ENCODE results near the gene DSC2.

The DSC2 gene

GRCh38 chr18:31091350-31091749 is 10.9 kb downstream of the DSC2 start:
- H3K36me3 ChIP-seq (ENCODE audit: control insufficient read depth, insufficient read depth, low read length): no peaks in the 10 kb centered on the region
- H3K4me1 ChIP-seq (ENCODE audit: control insufficient read depth, insufficient read depth, low read length): no peaks in the 10 kb centered on the region
- H3K27ac ChIP-seq (ENCODE audit: low read depth, low read length): no peak overlapping the region
- H3K9ac ChIP-seq (ENCODE audit: low read length): no peak overlapping the region
- H3K4me3 ChIP-seq (ENCODE audit: low read length): no peak overlapping the region
- H3K27me3 ChIP-seq (ENCODE audit: control insufficient read depth, insufficient read depth, low read length): no peaks in the 10 kb centered on the region

GRCh38 chr18:31088532-31088931 is 13.7 kb downstream of the DSC2 start:
- Histone ChIP-seq H3K27ac (ENCODE audit: low read depth, low read length) (no peak overlapping the region), H3K4me1 (ENCODE audit: control insufficient read depth, insufficient read depth, low read length) (no peaks in the 10 kb centered on the region), H3K27me3 (ENCODE audit: control insufficient read depth, insufficient read depth, low read length) (no peaks in the 10 kb centered on the region), H3K4me3 (ENCODE audit: low read length) (no peak overlapping the region), H3K36me3 (ENCODE audit: control insufficient read depth, insufficient read depth, low read length) (no peaks in the 10 kb centered on the region), H3K9ac (ENCODE audit: low read length) (no peak overlapping the region)

GRCh38 chr18:31079973-31080372 is 22.2 kb downstream of the DSC2 start:
- Histone ChIP-seq H3K27me3 (ENCODE audit: control insufficient read depth, insufficient read depth, low read length) (no peaks in the 10 kb centered on the region), H3K4me3 (ENCODE audit: low read length) (no peak overlapping the region), H3K9ac (ENCODE audit: low read length) (no peak overlapping the region), H3K36me3 (ENCODE audit: control insufficient read depth, insufficient read depth, low read length) (no peaks in the 10 kb centered on the region), H3K4me1 (ENCODE audit: control insufficient read depth, insufficient read depth, low read length) (no peaks in the 10 kb centered on the region), H3K27ac (ENCODE audit: low read depth, low read length) (no peak overlapping the region)

GRCh38 chr18:31077878-31078277 is 24.3 kb downstream of the DSC2 start:
- Histone ChIP-seq H3K4me3 (ENCODE audit: low read length) (no peak overlapping the region), H3K27me3 (ENCODE audit: control insufficient read depth, insufficient read depth, low read length) (no peaks in the 10 kb centered on the region), H3K4me1 (ENCODE audit: control insufficient read depth, insufficient read depth, low read length) (no peaks in the 10 kb centered on the region), H3K27ac (ENCODE audit: low read depth, low read length) (no peak overlapping the region), H3K9ac (ENCODE audit: low read length) (no peak overlapping the region), H3K36me3 (ENCODE audit: control insufficient read depth, insufficient read depth, low read length) (no peaks in the 10 kb centered on the region)

- no peaks in the 10 kb centered on the region for H3K4me1 ChIP-seq (ENCODE audit: control insufficient read depth, insufficient read depth, low read length)
- H3K27me3 ChIP-seq (ENCODE audit: control insufficient read depth, insufficient read depth, low read length): no peaks in the 10 kb centered on the region
- no peaks in the 10 kb centered on the region for H3K36me3 ChIP-seq (ENCODE audit: control insufficient read depth, insufficient read depth, low read length)
Measured at GRCh38 chr18:31072175-31072574, 30.0 kb downstream of the DSC2 start.

GRCh38 chr18:31070206-31070605 is 32.0 kb downstream of the DSC2 start:
- Histone ChIP-seq H3K9ac (ENCODE audit: low read length) (no peak overlapping the region), H3K27me3 (ENCODE audit: control insufficient read depth, insufficient read depth, low read length) (no peaks in the 10 kb centered on the region), H3K4me3 (ENCODE audit: low read length) (no peak overlapping the region), H3K4me1 (ENCODE audit: control insufficient read depth, insufficient read depth, low read length) (no peaks in the 10 kb centered on the region), H3K27ac (ENCODE audit: low read depth, low read length) (no peak overlapping the region), H3K36me3 (ENCODE audit: control insufficient read depth, insufficient read depth, low read length) (no peaks in the 10 kb centered on the region)

More at GRCh38 chr18:31072175-31072574, 30.0 kb downstream of the DSC2 start:
- H3K4me3 ChIP-seq (ENCODE audit: low read length): no peak overlapping the region
- no peak overlapping the region for H3K9ac ChIP-seq (ENCODE audit: low read length)
- no peak overlapping the region for H3K27ac ChIP-seq (ENCODE audit: low read depth, low read length)

- no peak overlapping the region for H3K27ac ChIP-seq (ENCODE audit: low read depth, low read length)
- no peak overlapping the region for H3K4me3 ChIP-seq (ENCODE audit: low read length)
- no peaks in the 10 kb centered on the region for H3K4me1 ChIP-seq (ENCODE audit: control insufficient read depth, insufficient read depth, low read length)
- H3K36me3 ChIP-seq (ENCODE audit: control insufficient read depth, insufficient read depth, low read length): no peaks in the 10 kb centered on the region
- H3K9ac ChIP-seq (ENCODE audit: low read length): no peak overlapping the region
- H3K27me3 ChIP-seq (ENCODE audit: control insufficient read depth, insufficient read depth, low read length): no peaks in the 10 kb centered on the region
Measured at GRCh38 chr18:31066266-31066665, 36.0 kb downstream of the DSC2 start.

- H3K36me3 ChIP-seq (ENCODE audit: control insufficient read depth, insufficient read depth, low read length): no peaks in the 10 kb centered on the region
Measured at GRCh38 chr18:31065036-31065773, 37.0 kb downstream of the DSC2 start.

GRCh38 chr18:31064130-31064529 is 38.1 kb downstream of the DSC2 start:
- no peak overlapping the region for H3K27ac ChIP-seq (ENCODE audit: low read depth, low read length)
- H3K4me3 ChIP-seq (ENCODE audit: low read length): no peak overlapping the region
- no peak overlapping the region for H3K9ac ChIP-seq (ENCODE audit: low read length)
- H3K36me3 ChIP-seq (ENCODE audit: control insufficient read depth, insufficient read depth, low read length): no peaks in the 10 kb centered on the region
- H3K27me3 ChIP-seq (ENCODE audit: control insufficient read depth, insufficient read depth, low read length): no peaks in the 10 kb centered on the region
- no peaks in the 10 kb centered on the region for H3K4me1 ChIP-seq (ENCODE audit: control insufficient read depth, insufficient read depth, low read length)

More at GRCh38 chr18:31065036-31065773, 37.0 kb downstream of the DSC2 start:
- H3K4me3 ChIP-seq (ENCODE audit: low read length): no peak overlapping the region
- no peaks in the 10 kb centered on the region for H3K27me3 ChIP-seq (ENCODE audit: control insufficient read depth, insufficient read depth, low read length)
- H3K9ac ChIP-seq (ENCODE audit: low read length): no peak overlapping the region
- H3K27ac ChIP-seq (ENCODE audit: low read depth, low read length): no peak overlapping the region
- no peaks in the 10 kb centered on the region for H3K4me1 ChIP-seq (ENCODE audit: control insufficient read depth, insufficient read depth, low read length)

GRCh38 chr18:31061945-31062344 is 40.3 kb downstream of the DSC2 start:
- Histone ChIP-seq H3K4me1 (ENCODE audit: control insufficient read depth, insufficient read depth, low read length) (no peaks in the 10 kb centered on the region), H3K27me3 (ENCODE audit: control insufficient read depth, insufficient read depth, low read length) (no peaks in the 10 kb centered on the region), H3K27ac (ENCODE audit: low read depth, low read length) (no peak overlapping the region), H3K4me3 (ENCODE audit: low read length) (no peak overlapping the region), H3K9ac (ENCODE audit: low read length) (no peak overlapping the region), H3K36me3 (ENCODE audit: control insufficient read depth, insufficient read depth, low read length) (no peaks in the 10 kb centered on the region)

GRCh38 chr18:31058897-31059296 is 43.3 kb downstream of the DSC2 start:
- H3K36me3 ChIP-seq (ENCODE audit: control insufficient read depth, insufficient read depth, low read length): no peaks in the 10 kb centered on the region
- no peaks in the 10 kb centered on the region for H3K27me3 ChIP-seq (ENCODE audit: control insufficient read depth, insufficient read depth, low read length)
- H3K4me3 ChIP-seq (ENCODE audit: low read length): no peak overlapping the region
- no peaks in the 10 kb centered on the region for H3K4me1 ChIP-seq (ENCODE audit: control insufficient read depth, insufficient read depth, low read length)
- H3K9ac ChIP-seq (ENCODE audit: low read length): no peak overlapping the region
- no peak overlapping the region for H3K27ac ChIP-seq (ENCODE audit: low read depth, low read length)

- no peaks in the 10 kb centered on the region for H3K27me3 ChIP-seq (ENCODE audit: control insufficient read depth, insufficient read depth, low read length)
- H3K36me3 ChIP-seq (ENCODE audit: control insufficient read depth, insufficient read depth, low read length): no peaks in the 10 kb centered on the region
- no peak overlapping the region for H3K9ac ChIP-seq (ENCODE audit: low read length)
Measured at GRCh38 chr18:31057917-31058316, 44.3 kb downstream of the DSC2 start.

GRCh38 chr18:31057051-31057450 is 45.2 kb downstream of the DSC2 start:
- Histone ChIP-seq H3K27me3 (ENCODE audit: control insufficient read depth, insufficient read depth, low read length) (no peaks in the 10 kb centered on the region), H3K9ac (ENCODE audit: low read length) (no peak overlapping the region)

More at GRCh38 chr18:31057917-31058316, 44.3 kb downstream of the DSC2 start:
- no peak overlapping the region for H3K4me3 ChIP-seq (ENCODE audit: low read length)
- H3K27ac ChIP-seq (ENCODE audit: low read depth, low read length): no peak overlapping the region
- no peaks in the 10 kb centered on the region for H3K4me1 ChIP-seq (ENCODE audit: control insufficient read depth, insufficient read depth, low read length)

More at GRCh38 chr18:31057051-31057450, 45.2 kb downstream of the DSC2 start:
- H3K27ac ChIP-seq (ENCODE audit: low read depth, low read length): no peak overlapping the region
- H3K4me1 ChIP-seq (ENCODE audit: control insufficient read depth, insufficient read depth, low read length): no peaks in the 10 kb centered on the region
- H3K4me3 ChIP-seq (ENCODE audit: low read length): no peak overlapping the region
- no peaks in the 10 kb centered on the region for H3K36me3 ChIP-seq (ENCODE audit: control insufficient read depth, insufficient read depth, low read length)

Measured in rectal smooth muscle tissue (tissue), 1 donor.